ENCODE measurements around the gene FAM174B.

DNA sequence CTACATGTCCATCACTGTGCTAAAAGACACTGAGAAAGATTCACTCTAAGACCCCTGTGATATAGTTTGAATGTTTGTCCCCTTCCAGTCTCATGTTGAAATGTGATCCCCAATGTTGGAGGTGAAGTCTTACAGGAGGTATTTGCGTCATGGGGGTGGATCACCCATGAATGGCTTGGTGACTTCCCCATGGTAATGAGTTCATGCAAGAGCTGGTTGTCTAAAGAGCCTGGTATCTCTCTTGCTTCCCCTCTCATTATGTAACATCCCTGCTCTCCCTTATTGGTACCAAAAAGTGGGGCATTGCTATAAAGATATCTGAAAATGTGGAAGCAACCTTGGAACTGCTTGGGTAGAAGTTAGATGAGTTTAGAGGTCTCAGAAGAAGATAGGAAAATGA is 32.2 kb upstream of the FAM174B start:
- TF ChIP-seq, protein P1, sequence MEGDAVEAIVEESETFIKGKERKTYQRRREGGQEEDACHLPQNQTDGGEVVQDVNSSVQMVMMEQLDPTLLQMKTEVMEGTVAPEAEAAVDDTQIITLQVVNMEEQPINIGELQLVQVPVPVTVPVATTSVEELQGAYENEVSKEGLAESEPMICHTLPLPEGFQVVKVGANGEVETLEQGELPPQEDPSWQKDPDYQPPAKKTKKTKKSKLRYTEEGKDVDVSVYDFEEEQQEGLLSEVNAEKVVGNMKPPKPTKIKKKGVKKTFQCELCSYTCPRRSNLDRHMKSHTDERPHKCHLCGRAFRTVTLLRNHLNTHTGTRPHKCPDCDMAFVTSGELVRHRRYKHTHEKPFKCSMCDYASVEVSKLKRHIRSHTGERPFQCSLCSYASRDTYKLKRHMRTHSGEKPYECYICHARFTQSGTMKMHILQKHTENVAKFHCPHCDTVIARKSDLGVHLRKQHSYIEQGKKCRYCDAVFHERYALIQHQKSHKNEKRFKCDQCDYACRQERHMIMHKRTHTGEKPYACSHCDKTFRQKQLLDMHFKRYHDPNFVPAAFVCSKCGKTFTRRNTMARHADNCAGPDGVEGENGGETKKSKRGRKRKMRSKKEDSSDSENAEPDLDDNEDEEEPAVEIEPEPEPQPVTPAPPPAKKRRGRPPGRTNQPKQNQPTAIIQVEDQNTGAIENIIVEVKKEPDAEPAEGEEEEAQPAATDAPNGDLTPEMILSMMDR (IDR thresholded peaks at IDR 0.05; ENCODE audit: poor library complexity): no peak
- TF ChIP-seq EZH2phosphoT487 (IDR thresholded peaks at IDR 0.05; ENCODE audit: low read depth, severe bottlenecking, unreplicated experiment) (no peak), EZH2 (IDR thresholded peaks at IDR 0.05; ENCODE audit: borderline replicate concordance) (no peak)
